ENCODE data around the gene PEX6. TPM values are rescaled to one million over a fixed set of nuclear protein-coding genes. Genes with fewer than 3 reads are reported as not detected.

Gene PEX6
- total and polyA plus RNA-seq, 4 donors = 8.8 to 22.9 (median 13.8) TPM

DNA sequence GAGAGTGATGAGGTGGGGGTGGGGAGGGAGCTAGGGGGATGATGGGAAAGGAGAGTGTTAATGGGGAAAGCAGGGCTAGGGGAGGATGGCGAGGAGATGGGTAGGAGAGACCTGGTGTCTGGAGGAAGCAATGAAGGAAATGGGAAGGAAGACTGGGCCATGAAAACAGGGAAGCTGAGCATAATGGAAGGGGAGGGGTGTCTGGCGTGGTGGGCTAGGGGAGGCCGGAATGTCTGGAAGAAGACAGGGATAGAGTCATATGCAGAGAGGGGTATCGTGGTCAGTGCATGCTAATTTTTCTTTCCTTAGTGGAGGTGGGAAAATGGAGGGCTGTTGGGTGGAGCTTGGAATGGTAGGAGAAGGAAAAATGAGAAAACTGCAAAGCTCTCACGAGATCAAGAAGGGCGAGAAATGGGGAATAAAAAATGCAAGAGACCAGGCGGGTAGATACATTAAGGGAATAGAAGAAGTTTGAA, 35.5 kb upstream of the PEX6 start:
- no peaks in the 10 kb centered on the region for H3K9me3 ChIP-seq (ENCODE audit: control insufficient read depth in 4 of 4, insufficient read depth in 3 of 4, low read length in 3 of 4)
- H3K27ac ChIP-seq (ENCODE audit: low read depth in 1 of 2, low read length in 1 of 2) = peak overlapping the region; percentile 63 to 84
- no peaks in the 10 kb centered on the region for H3K27me3 ChIP-seq (ENCODE audit: control insufficient read depth in 3 of 3, insufficient read depth in 3 of 3, low read length in 2 of 3)
- H3K36me3 ChIP-seq (ENCODE audit: control insufficient read depth in 4 of 4, insufficient read depth in 4 of 4, low read length in 4 of 4) = peaks cover 17 to 35% (median 29%) of the 10 kb centered on the region in 4 donors
- H3K4me3 ChIP-seq = peak overlapping the region; percentile 71
- DNase-seq = peak in 2 of 3 donors; percentile 41 to 51
- TF ChIP-seq, protein P1, sequence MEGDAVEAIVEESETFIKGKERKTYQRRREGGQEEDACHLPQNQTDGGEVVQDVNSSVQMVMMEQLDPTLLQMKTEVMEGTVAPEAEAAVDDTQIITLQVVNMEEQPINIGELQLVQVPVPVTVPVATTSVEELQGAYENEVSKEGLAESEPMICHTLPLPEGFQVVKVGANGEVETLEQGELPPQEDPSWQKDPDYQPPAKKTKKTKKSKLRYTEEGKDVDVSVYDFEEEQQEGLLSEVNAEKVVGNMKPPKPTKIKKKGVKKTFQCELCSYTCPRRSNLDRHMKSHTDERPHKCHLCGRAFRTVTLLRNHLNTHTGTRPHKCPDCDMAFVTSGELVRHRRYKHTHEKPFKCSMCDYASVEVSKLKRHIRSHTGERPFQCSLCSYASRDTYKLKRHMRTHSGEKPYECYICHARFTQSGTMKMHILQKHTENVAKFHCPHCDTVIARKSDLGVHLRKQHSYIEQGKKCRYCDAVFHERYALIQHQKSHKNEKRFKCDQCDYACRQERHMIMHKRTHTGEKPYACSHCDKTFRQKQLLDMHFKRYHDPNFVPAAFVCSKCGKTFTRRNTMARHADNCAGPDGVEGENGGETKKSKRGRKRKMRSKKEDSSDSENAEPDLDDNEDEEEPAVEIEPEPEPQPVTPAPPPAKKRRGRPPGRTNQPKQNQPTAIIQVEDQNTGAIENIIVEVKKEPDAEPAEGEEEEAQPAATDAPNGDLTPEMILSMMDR (IDR thresholded peaks at IDR 0.05; ENCODE audit: control extremely low read depth, extremely low read depth) = no peak
- ATAC-seq (ENCODE audit: insufficient read depth, low FRiP score) = peak; percentile 3
- WGBS, 2 donors = 1% methylated on average over 7 of the region's 7 CpGs
- peaks cover 7 to 30% (median 15%) of the 10 kb centered on the region in 5 donors for H3K4me1 ChIP-seq (ENCODE audit: control insufficient read depth in 5 of 5, insufficient read depth in 5 of 5, low read length in 5 of 5)
- H3K9ac ChIP-seq (ENCODE audit: insufficient read depth in 1 of 2, low read length in 2 of 2) = peak overlapping the region; percentile 54 to 67

DNA sequence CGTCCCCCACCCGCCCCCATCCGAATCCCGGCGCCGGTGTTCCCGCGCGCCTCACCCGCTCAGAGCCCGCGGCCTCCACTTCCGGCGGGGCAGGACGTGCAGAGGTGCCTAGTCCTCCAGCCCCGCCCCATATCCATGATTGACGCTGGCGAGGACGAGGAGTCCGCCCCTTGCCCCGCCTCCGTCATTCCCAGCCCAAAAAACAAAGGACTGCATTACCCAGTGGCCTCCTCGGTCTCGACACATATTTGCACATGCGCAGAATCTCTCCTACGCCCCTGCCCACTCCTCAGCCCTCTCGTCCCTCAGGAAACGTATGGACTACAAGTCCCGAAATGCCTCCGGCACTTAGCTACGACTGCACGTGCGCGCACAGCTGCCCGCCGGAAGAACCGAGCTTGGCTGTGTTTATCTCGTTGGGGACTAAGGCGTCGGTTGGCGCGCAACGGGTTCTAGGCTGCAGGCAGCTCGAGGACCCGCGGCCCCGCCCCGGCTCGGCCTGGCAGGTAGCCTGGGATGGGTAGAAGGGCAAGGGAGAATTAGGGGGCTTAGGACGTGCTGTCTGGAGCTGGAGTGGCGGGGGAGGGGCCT, 35.0 kb upstream of the PEX6 start, which contains the start of the genes KLHDC3 and MEA1:
Gene KLHDC3, plus strand, starts transcription at position 407 of the 591 bp plus-strand sequence. CDS start 2,944 bp downstream, outside the sequence.
Gene MEA1, minus strand, starts transcription at position 104 of the 591 bp plus-strand sequence. CDS start 133 bp downstream, outside the sequence.
- TF ChIP-seq, protein P1 (IDR thresholded peaks at IDR 0.05; ENCODE audit: control extremely low read depth, extremely low read depth) = no peak

DNA sequence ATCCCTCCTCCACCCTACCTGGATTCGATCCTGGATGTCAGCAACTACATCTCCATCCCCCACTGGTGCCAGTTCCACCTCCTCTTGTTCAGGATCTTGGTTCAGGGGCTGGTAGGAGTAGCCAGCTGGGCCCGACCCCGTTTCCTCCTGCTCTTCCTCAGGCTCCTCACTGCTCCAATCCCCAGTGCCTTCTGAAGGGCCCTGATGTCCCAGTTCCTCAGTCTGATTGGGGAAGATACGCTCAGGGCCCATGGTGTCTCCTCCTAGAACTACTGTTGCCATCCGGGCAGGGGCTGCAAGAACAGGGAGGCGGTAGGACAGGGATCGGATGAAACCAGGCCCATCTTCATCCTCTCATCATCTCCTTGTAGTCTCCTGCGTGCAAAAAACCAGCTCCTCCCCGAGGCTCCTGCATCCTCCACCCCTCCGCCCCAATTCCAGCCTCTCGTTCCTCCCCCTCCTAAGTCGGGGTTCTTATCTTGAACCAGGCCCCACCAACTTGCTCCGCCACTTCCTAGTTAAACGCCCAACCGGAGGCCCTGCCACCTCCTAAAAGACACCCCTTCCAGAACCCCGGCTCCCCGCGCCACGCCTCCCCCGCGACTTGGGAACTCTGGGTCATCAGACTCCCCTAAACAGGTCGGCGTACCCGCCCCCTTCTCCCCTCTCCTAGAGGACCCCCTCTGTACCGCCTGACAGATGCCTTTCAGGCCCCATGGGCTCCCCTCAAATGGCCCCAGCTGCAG, 34.3 kb upstream of the PEX6 start:
- H3K27ac ChIP-seq (ENCODE audit: low read depth in 1 of 2, low read length in 1 of 2) = peak overlapping the region; percentile 59 to 76
- no peaks in the 10 kb centered on the region for H3K9me3 ChIP-seq (ENCODE audit: control insufficient read depth in 4 of 4, insufficient read depth in 3 of 4, low read length in 3 of 4)
- H3K36me3 ChIP-seq (ENCODE audit: control insufficient read depth in 4 of 4, insufficient read depth in 4 of 4, low read length in 4 of 4) = peaks cover 12 to 35% (median 29%) of the 10 kb centered on the region in 4 donors
- peak overlapping the region; percentile 58 for H3K4me3 ChIP-seq
- TF ChIP-seq, protein P1 (IDR thresholded peaks at IDR 0.05; ENCODE audit: control extremely low read depth, extremely low read depth) = no peak
- peaks cover 7 to 30% (median 15%) of the 10 kb centered on the region in 5 donors for H3K4me1 ChIP-seq (ENCODE audit: control insufficient read depth in 5 of 5, insufficient read depth in 5 of 5, low read length in 5 of 5)
- DNase-seq (peak in 1 of 3 donors; percentile 37), ATAC-seq (ENCODE audit: insufficient read depth, low FRiP score) (no peak)
- 2 to 3% methylated on average over 24 to 25 of the region's 25 CpGs for WGBS, 2 donors
- no peaks in the 10 kb centered on the region for H3K27me3 ChIP-seq (ENCODE audit: control insufficient read depth in 3 of 3, insufficient read depth in 3 of 3, low read length in 2 of 3)
- H3K9ac ChIP-seq (ENCODE audit: insufficient read depth in 1 of 2, low read length in 2 of 2) = peak overlapping the region; percentile 67 to 70

More for the DNA sequence above, 35.0 kb upstream of the PEX6 start, which contains the start of the genes KLHDC3 and MEA1:
- H3K9ac ChIP-seq (ENCODE audit: insufficient read depth in 1 of 2, low read length in 2 of 2) = peak within 1 kb of the TSS; percentile 67 to 70
- peak; percentile 100 for DNase-seq
- H3K27me3 ChIP-seq (ENCODE audit: control insufficient read depth in 3 of 3, insufficient read depth in 3 of 3, low read length in 2 of 3) = no peaks in the 10 kb centered on the region
- peak within 1 kb of the TSS; percentile 71 for H3K4me3 ChIP-seq
- 0% methylated on average over 51 of the region's 51 CpGs for WGBS, 2 donors
- peak; percentile 98 for ATAC-seq (ENCODE audit: insufficient read depth, low FRiP score)
- H3K9me3 ChIP-seq (ENCODE audit: control insufficient read depth in 4 of 4, insufficient read depth in 3 of 4, low read length in 3 of 4) = no peaks in the 10 kb centered on the region
- H3K27ac ChIP-seq (ENCODE audit: low read depth in 1 of 2, low read length in 1 of 2) = peak within 1 kb of the TSS; percentile 63 to 84
- peaks cover 7 to 30% (median 15%) of the 10 kb centered on the region in 5 donors for H3K4me1 ChIP-seq (ENCODE audit: control insufficient read depth in 5 of 5, insufficient read depth in 5 of 5, low read length in 5 of 5)
- H3K36me3 ChIP-seq (ENCODE audit: control insufficient read depth in 4 of 4, insufficient read depth in 4 of 4, low read length in 4 of 4) = peaks cover 15 to 35% (median 29%) of the 10 kb centered on the region in 4 donors
